Measurements from ENCODE around the gene LGALS1.

Gene LGALS1

DNA sequence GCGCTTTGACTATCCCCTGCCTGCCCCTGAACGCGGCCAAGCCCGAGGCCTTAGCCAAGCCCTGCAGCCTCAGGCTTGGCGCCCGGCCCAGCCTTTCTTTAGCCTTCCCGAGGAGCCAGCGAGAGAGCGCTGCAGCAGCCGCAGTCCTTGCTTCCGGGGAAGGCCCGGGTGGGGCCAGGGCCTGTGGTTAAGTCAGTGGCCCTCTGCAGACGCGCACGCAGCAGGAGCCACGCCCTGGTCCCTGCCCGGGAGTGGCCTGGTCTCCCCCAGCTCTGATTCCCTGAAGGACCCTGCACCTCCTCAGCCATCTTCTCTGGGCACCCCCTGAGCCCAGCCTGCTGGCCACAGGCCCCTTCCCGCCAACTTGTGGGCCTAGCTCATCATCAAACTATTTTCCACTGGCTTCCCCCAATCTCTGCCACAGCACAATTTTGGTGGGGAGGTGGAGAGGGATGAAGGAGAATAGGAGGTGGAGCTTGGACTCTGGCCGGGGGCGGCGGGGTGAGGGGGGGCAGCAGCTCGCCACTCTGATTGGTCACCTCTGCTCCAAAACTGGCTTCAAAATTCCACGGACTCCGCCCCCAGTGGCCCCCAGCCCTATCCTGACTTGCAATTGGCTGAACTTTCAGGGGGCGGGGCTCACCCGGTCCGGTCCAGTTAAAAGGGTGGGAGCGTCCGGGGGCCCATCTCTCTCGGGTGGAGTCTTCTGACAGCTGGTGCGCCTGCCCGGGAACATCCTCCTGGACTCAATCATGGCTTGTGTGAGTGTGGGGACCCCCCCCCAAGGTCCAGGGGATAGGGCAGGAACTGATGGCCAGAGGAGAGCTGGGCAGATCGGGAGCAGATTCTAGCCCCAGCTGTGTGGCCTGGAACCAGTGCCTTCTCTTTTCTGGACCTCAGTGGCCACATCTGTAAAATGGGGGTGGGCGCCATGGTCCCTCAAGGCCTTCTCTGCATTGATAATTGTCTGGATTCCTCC lies at the start of gene LGALS1:
Gene LGALS1 (plus strand): TSS at position 686 of the 979 bp plus-strand sequence. CDS start 67 bp downstream, at position 753.
- DNase-seq, result no peak

- no peak for DNase-seq
Observed at GRCh38 chr22:37625737-37626136, 49.7 kb upstream of the LGALS1 start.

GRCh38 chr22:37626144-37626543 lies 49.3 kb upstream of the LGALS1 start:
- no peak for DNase-seq

DNA sequence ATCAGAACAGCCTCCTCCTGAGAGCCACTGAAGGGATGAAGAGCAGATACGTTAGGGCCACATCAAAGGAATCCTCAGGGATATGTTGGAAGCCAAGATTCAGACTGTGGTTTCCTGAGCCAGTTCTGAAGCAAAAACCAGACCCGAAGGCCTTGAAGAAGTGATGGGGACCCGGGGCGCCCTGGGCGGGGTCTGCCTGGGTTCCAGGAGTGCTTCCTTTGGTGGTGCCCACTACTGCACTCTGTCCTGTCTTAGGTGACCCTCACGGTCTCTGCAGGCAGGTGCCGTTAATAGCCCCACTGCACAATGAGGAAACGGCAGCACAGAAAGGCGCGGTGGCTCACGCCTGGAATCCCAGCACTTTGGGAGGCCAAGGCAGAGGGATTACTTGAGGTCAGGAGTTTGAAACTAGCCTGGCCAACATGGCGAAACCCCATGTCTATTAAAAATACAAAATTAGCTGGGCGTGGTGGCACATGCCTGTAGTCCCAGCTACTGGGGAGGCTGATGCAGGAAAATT lies 48.8 kb upstream of the LGALS1 start:
- no peak for DNase-seq

DNA sequence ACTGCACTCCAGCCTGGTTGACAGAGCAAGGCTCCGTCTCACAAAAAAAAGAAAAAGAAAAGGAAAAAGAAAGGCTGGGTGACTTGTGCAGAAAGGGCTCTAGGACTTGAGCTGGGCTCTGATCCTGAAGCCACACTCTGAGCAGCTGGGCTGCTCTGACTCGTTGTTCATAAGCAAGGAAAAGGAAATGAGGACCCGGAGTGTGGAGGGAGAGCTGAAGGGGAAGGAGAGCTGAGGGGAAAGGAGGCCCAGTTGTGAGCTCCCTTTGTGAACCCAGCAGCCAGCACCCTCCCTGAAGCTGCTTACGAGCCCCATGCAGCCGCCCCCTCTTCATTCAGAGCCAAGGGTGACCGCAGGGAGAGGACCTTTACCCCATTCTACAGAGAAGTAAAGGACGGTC lies 48.3 kb upstream of the LGALS1 start:
- no peak for DNase-seq

DNA sequence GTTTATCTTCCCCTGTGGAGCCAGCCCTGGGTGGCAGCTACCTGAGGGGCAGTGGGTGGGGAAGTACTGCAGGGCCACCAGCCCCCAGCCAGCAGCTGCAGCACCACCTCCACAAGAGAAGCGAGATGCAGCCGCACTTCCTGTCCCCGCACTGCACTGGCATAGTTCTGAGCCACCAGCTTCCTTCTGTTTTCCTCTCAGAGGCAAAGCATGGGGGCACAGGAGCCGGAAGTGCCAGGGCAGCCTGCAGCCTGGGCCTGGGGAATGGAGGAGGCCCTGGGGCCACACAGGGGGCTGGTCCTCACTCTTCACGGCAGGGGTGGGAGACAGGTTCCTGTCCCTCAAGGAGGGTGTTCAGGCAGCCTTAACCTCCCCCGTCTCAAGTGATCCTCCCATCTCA lies 47.9 kb upstream of the LGALS1 start:
- no peak for DNase-seq

GRCh38 chr22:37628830-37629229 lies 46.6 kb upstream of the LGALS1 start:
- DNase-seq, result no peak

DNA sequence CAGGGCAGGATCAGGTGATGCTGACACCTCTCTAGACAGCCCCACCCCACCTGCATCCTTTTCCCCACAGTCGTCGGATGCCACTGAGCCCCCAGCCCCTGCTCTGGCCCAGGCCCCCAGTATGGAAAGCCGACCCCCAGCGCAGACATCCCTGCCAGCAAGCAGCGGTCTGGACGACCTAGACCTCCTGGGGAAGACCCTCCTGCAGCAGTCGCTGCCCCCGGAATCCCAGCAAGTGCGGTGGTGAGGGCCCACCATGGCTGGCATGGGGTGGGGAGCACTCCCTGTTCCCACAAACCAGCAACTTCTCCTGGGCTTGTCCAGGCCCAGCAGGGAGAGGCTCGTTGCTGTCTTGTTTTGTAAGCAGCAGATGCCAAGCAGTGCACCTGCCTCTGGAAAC lies 45.5 kb upstream of the LGALS1 start:
- DNase-seq, result no peak

GRCh38 chr22:37630839-37631435 lies 44.5 kb upstream of the LGALS1 start:
- DNase-seq, result no peak

DNA sequence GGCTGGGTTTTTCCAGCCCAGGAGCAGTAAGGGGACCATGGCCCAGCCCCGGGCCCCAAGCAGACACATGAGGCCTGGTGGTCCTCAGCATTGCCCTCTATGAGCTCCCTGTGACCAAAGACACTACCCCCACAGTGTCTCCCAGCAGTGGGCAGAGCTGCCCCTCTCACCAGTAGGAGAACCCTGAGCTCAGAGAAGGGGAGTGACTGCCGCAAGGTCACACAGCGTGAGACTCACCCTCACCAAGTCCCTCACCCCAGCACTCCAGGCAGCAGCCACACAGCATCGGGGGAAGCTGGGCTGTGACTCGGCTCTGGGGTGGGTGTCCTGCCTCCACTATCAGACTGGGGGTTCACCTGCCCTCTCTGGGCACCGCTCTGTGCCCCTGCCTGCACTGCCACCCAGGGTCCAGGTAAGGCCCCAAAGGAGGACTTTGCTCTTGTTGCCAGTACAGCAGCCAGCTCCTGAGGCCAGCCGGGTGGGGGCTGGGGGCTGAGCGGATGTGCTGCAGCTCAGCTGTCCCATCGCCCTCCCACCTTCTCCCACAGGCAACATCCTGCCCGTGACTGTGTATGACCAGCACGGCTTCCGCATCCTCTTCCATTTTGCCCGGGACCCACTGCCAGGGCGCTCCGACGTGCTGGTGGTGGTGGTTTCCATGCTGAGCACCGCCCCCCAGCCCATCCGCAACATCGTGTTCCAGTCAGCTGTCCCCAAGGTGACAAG lies 43.8 kb upstream of the LGALS1 start:
- DNase-seq, result no peak

- DNase-seq, result no peak
Observed at GRCh38 chr22:37632174-37633088, 43.0 kb upstream of the LGALS1 start.

DNA sequence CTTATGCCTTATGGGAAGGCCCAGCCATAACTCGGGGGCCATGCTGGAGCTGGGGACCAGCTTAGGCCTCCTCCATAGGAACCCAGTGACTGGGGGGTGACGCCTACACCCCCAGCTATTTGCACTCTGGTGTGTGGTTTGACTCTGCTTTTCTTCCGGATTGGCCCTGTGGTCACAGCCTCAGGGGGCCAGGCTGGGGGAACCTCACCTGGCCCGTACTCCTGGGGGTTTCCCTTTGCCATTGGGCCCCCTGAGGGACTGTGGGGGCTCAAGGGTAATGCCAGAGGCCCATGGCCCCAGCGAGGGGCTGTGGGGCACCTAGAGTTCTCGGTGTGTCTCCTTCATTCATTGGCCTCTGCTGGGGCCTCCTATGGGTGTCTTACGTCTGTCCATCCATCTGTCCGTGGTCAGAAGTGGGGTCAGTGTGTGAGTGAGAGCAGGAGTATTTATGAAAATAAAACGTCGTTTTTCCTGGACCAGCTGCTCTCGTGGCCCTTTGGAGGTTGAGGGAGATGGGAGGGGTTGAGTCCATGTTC lies 42.3 kb upstream of the LGALS1 start:
- DNase-seq, result no peak

DNA sequence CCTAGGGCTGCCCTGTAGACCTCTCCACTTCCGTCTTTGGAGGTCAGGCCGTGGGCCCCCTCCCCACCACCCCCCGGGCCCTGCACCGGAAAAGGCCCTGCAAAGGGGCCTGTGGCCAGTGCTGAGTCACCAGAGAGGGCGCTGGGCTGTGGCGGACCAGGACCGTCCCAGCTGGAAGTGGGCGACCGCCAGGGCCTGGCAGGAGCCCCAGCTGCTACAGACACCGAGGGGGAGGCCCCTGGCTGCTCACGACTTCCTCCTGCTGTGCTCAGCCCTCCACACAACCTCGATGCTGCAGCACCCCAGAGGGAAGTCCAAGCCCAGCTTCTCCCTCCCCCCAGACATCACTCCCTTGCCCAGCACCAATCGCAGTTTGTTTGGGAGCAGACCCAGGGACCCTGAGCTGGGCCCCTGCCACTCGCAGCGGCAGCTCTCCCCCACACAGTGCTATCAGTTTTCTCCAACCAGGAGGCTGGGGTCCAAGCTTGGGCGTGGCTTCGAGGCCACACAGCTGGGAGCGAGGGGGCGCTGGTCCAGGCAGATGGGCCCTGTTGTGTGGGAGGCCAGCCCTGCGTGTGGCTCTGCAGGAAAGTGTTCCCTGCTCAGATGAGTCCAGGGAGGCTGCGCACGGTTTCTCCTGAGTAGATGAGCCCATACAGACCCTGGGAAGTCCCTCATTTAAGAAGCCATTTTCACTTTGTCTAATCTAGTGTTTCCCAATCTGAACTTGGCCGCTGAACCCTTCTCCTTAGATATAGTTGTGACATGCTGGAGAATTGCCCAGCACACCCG lies 41.6 kb upstream of the LGALS1 start:
- DNase-seq, result peak; percentile 50

GRCh38 chr22:37634417-37634924 lies 41.0 kb upstream of the LGALS1 start:
- DNase-seq, result no peak

DNA sequence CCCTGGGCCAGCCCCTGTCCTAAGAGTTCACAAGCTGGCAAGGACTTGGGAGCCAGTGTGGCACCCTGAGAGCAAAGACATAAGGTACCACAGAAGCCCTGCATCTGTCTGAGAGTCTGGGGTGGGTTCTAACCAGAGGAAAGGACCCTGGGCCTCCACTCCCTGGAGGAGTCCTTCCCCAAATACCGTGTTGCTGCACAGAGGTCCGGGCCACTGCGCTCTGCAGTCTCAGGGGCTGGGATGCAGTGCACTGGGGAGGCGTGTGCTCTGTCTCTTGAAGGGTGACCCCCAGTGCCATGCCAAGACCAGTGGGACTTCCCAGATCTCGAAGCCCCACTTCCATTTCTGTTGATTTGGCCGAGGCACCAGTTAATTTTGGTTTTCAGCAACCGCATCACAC lies 40.3 kb upstream of the LGALS1 start:
- no peak for DNase-seq

DNA sequence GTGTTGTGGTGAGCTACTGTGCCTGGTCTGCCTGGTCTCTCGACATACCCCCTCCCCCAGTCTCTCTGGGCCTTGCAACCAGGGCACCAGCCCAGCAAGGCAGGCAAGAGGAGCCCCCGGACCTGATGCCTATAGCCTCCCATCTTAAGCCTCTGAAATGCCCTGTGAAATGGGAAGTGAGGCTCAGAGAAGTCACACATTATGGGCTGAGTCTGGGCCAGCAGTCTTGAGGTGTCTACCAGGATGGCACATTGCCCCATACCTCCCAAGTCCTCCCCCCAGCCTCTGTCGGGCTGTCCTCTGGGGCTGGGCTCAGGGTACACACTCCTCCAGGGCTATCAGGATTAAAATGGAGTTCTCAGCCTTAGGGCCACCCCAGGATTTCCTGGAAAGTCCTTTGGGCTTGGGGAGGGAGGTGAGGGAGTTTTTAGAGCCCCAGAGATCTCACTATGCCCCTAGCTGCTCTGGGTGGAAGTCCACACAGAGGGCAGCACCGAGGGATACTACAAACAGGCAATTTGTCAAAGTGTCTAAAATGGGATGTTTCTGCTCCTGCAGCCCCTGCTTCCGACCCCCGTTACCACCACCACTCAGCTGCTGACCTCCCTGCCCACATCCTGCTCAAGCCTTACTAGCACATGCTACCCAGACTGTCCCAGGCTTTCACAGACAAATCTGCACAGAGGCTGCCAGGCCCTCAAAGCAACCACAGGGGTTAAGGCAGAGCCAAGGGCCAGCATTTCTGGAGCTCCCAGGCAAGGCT lies 39.1 kb upstream of the LGALS1 start:
- no peak for DNase-seq

DNA sequence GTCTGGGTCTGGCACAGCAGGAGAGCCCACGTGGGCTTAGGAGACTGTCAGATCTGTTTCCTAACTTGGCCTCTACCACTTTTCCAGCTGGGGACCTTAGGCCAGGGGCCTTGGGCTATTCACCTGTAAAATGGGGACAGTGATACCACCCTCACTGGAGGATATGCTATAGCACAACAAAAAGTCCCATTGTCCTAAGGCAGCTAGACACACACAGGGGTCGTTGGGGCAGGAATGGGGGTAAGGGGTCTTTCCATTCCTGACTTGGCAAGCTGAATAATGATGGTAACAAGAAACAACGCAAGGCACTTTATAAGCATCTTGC lies 38.5 kb upstream of the LGALS1 start:
- no peak for DNase-seq

DNA sequence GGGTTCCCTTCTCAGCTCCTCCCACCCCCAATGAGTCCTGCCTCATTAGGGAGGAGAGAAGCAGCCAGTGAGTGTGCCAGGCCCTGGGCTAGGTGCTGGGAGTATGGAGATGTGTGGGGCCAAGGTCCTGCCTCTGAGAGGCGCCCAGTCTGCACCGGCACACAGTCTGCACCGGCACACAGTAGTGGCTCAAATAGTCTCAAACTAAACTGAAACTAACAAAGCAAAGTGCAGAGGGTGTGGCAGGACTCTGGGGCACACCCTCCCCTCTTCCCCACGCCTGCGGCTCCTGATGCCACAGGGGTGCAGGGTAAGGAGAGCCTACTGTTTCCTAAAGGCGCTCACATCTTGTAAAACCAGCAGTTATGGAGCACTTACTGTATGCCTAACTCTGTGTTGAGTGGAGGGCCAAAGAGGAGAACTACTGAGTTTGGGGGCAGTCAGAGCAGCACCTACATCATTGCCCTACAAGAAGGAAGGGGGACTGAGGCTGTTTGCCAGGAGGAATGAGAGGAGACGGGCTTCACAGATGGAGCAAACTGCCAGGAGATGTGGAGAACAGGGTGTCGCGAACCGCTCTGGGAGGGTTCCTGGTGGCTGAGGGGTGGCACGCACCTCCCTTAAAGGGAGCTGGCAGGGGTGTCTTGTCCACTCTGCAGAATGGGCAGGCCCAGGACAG lies 36.9 kb upstream of the LGALS1 start:
- DNase-seq, result no peak

DNA sequence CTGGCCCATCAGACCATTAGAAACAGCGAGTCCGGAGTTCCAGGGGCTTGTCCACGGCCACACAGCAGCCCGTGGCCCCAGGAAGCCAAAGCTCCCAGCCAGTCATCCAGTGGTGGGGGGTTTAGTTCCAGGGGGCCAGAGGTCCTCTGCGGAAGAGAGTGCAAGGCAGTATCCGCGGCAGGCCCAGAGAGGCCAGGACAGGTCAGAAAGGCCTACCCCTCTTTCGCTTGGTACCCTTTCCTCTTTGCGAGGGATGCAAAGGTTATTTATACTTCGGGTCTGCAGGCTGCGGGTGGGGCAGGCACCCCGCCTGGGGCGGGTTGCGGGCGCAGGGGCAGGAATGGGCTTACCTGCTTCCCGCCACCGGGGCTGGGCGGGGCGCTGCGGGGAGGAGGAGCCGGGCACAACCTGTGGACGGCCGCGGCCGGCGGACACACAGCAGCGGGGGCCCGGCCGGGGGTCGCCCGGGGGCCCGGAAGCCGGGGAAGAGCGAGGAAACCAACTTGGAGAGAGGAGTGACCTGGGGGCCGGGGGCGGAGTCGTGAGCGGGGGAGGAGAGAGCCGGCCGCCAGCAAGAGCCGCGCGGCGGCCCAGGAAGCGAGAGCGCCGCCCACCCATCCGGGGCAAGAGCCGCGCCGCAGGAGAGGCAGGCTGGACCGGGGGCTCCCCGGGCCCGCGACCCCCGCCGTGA lies 36.2 kb upstream of the LGALS1 start, which contains the start of gene SH3BP1:
Gene SH3BP1 (plus strand): TSS at position 600 of the 691 bp plus-strand sequence. CDS start 119 bp downstream, outside the sequence.
- no peak for DNase-seq

Data from NCI-H1694 treated with DMSO at 0.1 percent for 48 hours (cell line).